SH-SY5Y (cell line): Measurements from ENCODE around the gene KRT28.

ENCODE experiments used
- GATA2 ChIP-seq: IDR thresholded peaks from 2 replicates; pipeline ENCODE4 v1.6.1; 2011; ENCODE audit warnings: mild to moderate bottlenecking, low read depth, low read length
- GATA3 ChIP-seq: IDR thresholded peaks from 2 replicates; pipeline ENCODE4 v1.6.1; 2011; ENCODE audit warnings: low read depth, mild to moderate bottlenecking, low read length, moderate library complexity

DNA sequence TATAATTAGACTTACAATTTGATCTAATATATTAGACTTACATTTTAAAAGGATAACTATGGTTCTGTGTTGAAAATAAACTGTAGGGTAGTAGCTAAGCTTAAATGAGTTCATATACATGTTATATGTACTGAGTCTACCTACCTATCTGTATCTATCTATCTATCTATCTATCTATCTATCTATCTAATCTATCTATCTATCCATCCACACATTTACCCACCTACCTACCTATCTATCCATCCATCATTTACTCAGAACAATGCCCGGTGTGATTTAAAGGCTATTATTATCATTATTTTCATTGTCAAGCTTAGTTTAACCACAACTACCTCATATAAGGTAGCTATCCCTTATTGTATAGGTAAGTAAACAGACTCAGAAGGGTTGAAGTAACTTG is 15.6 kb upstream of the KRT28 start:
- TF ChIP-seq GATA3: no peak
- TF ChIP-seq GATA2: no peak
